ENCODE results near the gene MOB3A.

MOB3A gene

GRCh38 chr19:2055931-2056836, 39.9 kb downstream of the MOB3A start:
- DNase-seq, result peak; percentile 74

GRCh38 chr19:2054763-2055162, 41.4 kb downstream of the MOB3A start:
- peak; percentile 23 for DNase-seq

GRCh38 chr19:2053601-2054389, 42.3 kb downstream of the MOB3A start:
- no peak for DNase-seq

- peak; percentile 49 for DNase-seq
These were observed 44.1 kb downstream of the MOB3A start for GRCh38 chr19:2051773-2052704.

GRCh38 chr19:2050991-2051772, 44.9 kb downstream of the MOB3A start, which contains the start of gene MKNK2:
Gene MKNK2 (minus strand): TSS chr19:2051244. CDS start chr19:2050851, 393 bp downstream.
- peak; percentile 92 for DNase-seq

- DNase-seq, result peak; percentile 41
These were observed 45.7 kb downstream of the MOB3A start for GRCh38 chr19:2050349-2050990.

- peak; percentile 64 for DNase-seq
These were observed 46.3 kb downstream of the MOB3A start for GRCh38 chr19:2049741-2050348.

- DNase-seq, result peak; percentile 51
These were observed 47.0 kb downstream of the MOB3A start for GRCh38 chr19:2048959-2049740.

GRCh38 chr19:2048104-2048958, 47.8 kb downstream of the MOB3A start:
- peak; percentile 81 for DNase-seq

GRCh38 chr19:2047449-2048103, 48.5 kb downstream of the MOB3A start:
- peak; percentile 54 for DNase-seq

GRCh38 chr19:2047076-2047448, 49.1 kb downstream of the MOB3A start:
- DNase-seq, result no peak

- DNase-seq, result no peak
These were observed 49.8 kb downstream of the MOB3A start for GRCh38 chr19:2046046-2046907.

- no peak for DNase-seq
These were observed 50.6 kb downstream of the MOB3A start for GRCh38 chr19:2045501-2046045.

GRCh38 chr19:2044709-2045500, 51.2 kb downstream of the MOB3A start:
- no peak for DNase-seq

GRCh38 chr19:2043961-2044708, 52.0 kb downstream of the MOB3A start:
- DNase-seq, result peak; percentile 27

Measured in hematopoietic multipotent progenitor cell treated with erythropoietin and hydrocortisone succinate and interleukin-3 and kit ligand, for 6 days (in vitro differentiated cells).